Measurements from ENCODE around the gene SND1. TPM values are rescaled to one million over a fixed set of nuclear protein-coding genes. Genes with fewer than 3 reads are reported as not detected.

SND1 gene
- total RNA-seq, 1 experiment from 2014 or later = 218 TPM

DNA sequence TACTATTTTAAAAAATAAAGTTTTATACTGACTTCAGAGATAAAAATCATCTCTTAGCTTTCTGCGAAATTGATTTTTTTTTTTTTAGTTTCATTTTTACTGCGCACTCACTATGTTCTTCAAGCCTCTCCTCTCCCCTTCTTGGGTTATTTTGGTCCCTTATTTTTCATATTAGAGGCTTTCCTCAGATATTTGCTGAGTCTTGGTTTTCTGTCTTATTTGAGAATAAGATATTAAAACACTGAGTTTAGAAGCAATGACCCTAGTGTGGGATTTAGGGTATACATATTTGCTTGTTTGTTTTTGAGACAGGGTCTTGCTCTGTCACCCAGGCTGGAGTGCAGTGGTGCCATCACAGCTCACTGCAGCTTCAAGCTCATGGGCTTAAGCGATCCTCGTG is 59.9 kb downstream of the SND1 start:
- Histone ChIP-seq H3K4ac (ENCODE audit: low read depth, low read length) (no peak overlapping the region), H3K27ac (ENCODE audit: insufficient read length, low read depth, low read length) (no peak overlapping the region), H3K23me2 (ENCODE audit: insufficient read length, low read depth, low read length, poor library complexity, severe bottlenecking) (no peaks in the 10 kb centered on the region), H3K56ac (ENCODE audit: insufficient read length, low read depth, low read length) (no peak overlapping the region), H3K9ac (ENCODE audit: extremely low read depth, insufficient read length, low read length) (no peak overlapping the region), H2BK120ac (ENCODE audit: low read depth, low read length, poor library complexity, severe bottlenecking) (no peak overlapping the region), H2BK5ac (ENCODE audit: insufficient read length, low read length) (no peak overlapping the region), H2BK20ac (ENCODE audit: low read depth, low read length, poor library complexity, severe bottlenecking) (no peak overlapping the region), H4K8ac (replicated peaks; ENCODE audit: insufficient read length, low read depth, low read length) (no peak overlapping the region), H3K79me1 (ENCODE audit: insufficient read depth, low read depth, low read length, poor library complexity, severe bottlenecking) (no peaks in the 10 kb centered on the region), H4K20me1 (ENCODE audit: control insufficient read depth, insufficient read depth, insufficient read length) (no peaks in the 10 kb centered on the region), H4K91ac (ENCODE audit: insufficient read length, low read depth, low read length) (no peak overlapping the region), H3K4me2 (ENCODE audit: insufficient read depth, insufficient read length, low read length) (no peak overlapping the region), H4K5ac (ENCODE audit: insufficient read length, low read depth, low read length) (no peak overlapping the region), H3K23ac (ENCODE audit: insufficient read length, low read depth, low read length) (no peak overlapping the region), H3K79me2 (ENCODE audit: insufficient read depth, low read length) (no peaks in the 10 kb centered on the region), H2AK5ac (ENCODE audit: insufficient read length, low read length) (no peak overlapping the region), H2BK15ac (ENCODE audit: low read depth, low read length) (no peak overlapping the region), H3K27me3 (ENCODE audit: insufficient read depth, low read length) (no peaks in the 10 kb centered on the region), H3K9me3 (ENCODE audit: control insufficient read depth, low read depth, low read length) (no peaks in the 10 kb centered on the region), H3T11ph (ENCODE audit: low read length) (no peak overlapping the region), H3K4me1 (ENCODE audit: insufficient read depth, low read length) (no peaks in the 10 kb centered on the region), H3K18ac (ENCODE audit: insufficient read length, low read depth, low read length) (no peak overlapping the region), H3K14ac (ENCODE audit: insufficient read depth, low read length) (no peak overlapping the region), H2AFZ (ENCODE audit: low read length) (no peak overlapping the region), H2BK12ac (ENCODE audit: insufficient read length, low read depth, low read length) (no peak overlapping the region)
- peaks cover 4 to 6% of the 10 kb centered on the region in 2 experiments; a peak in 2 of 4 replicates for H3K4me1 Mint-ChIP-seq
- no peak overlapping the region for H3K27ac Mint-ChIP-seq
- H3K27me3 Mint-ChIP-seq (ENCODE audit: low read depth) = no peaks in the 10 kb centered on the region
- no peak overlapping the region for H3K4me3 Mint-ChIP-seq
- peaks cover 3 to 4% of the 10 kb centered on the region in 2 experiments; a peak in 3 of 5 replicates for H3K9me3 Mint-ChIP-seq
- no peak for TF ChIP-seq CTCF (conservative IDR thresholded peaks at IDR 0.05)
- peaks cover 38 to 68% (median 55%) of the 10 kb centered on the region in 3 experiments for H3K36me3 Mint-ChIP-seq (ENCODE audit: insufficient read depth in 1 of 3, low read depth in 3 of 3)
- WGBS (ENCODE audit: extremely low coverage, insufficient read length, low lambda C conversion rate) = no CpG with 5 or more reads among the region's 4 CpGs
- DNase-seq = no peak

Data from H9 (cell line).